Eye (tissue), 1 donor: Measurements from ENCODE around the gene WSB1.
A peak's percentile ranks its signal among the peaks of the same experiment; 100 is the strongest.
"Not testable (repeated sequence)": the region's sequence is repeated elsewhere in the genome, so short reads cannot be mapped to it uniquely, and the experiment has no call there.

Experiments
- DNase-seq: peaks from one replicate; pipeline ENCODE4 v3.0.0-alpha.2; 2015

The WSB1 gene, protein sequence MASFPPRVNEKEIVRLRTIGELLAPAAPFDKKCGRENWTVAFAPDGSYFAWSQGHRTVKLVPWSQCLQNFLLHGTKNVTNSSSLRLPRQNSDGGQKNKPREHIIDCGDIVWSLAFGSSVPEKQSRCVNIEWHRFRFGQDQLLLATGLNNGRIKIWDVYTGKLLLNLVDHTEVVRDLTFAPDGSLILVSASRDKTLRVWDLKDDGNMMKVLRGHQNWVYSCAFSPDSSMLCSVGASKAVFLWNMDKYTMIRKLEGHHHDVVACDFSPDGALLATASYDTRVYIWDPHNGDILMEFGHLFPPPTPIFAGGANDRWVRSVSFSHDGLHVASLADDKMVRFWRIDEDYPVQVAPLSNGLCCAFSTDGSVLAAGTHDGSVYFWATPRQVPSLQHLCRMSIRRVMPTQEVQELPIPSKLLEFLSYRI

DNA sequence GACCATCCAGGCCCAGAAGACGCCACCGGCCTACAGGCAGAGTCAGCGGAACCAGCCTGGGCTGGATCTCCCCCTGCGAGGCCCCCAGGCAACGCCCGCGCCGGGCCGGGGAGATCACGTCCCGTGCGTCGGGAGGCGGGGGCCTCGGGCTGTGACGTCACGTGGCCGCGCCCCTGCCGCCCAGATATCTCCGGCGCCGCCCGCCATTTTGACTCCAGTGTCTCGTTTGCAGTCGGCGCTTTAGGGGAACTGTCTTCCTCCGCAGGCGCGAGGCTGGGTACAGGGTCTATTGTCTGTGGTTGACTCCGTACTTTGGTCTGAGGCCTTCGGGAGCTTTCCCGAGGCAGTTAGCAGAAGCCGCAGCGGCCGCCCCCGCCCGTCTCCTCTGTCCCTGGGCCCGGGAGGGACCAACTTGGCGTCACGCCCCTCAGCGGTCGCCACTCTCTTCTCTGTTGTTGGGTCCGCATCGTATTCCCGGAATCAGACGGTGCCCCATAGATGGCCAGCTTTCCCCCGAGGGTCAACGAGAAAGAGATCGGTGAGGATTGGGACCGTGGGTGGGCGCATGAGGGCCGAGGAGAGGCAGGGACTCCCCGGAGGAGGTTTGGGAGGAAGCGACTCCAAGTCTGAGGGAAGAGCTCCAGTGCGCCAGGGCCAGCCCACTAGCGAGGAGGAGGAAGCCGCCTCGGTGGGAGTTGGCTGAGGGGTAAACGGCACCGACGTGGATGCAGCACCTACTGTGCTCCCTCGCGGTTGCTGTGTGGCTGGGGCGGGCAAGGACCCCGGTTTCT is at the start of gene WSB1:
TSS of gene WSB1 (plus strand) at position 217 of the 791 bp plus-strand sequence. CDS start at position 499, 282 bp downstream.
- peak; percentile 97 for DNase-seq

DNA sequence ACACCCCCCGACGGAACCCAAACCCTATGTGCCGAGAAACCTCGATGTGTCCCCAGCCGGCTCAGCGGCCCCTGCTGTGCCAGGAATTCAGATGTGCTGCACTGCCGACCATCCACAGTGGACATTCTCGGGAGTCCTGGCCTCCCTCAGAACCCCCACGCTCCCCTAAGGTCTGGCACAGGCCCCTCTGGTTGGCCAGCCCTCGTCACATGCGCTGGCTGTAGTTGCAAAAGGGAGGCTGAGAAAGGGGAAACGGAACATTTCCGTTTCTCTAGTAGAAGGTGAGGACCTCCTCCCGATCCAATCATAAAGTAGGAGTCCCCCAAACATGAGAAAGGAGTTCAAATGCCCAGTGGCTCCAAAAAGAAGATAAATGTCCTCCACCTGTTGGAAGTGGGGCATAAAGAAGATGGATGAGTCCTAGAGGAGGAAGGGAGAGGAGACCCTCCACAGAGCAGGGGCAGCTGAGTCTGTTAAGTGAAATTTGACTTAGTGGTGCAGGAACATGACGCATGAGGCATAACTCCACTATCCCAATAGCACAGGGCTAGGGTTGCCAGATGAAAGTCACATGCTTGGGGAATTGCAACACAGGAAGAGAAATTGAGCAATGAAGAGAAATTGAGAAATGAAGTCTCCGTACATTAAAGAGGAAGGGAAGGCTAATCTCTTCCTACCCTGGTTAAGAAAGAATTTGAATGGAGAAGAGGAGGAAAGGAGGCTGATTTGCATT is 49.3 kb upstream of the WSB1 start:
- DNase-seq, result no peak

DNA sequence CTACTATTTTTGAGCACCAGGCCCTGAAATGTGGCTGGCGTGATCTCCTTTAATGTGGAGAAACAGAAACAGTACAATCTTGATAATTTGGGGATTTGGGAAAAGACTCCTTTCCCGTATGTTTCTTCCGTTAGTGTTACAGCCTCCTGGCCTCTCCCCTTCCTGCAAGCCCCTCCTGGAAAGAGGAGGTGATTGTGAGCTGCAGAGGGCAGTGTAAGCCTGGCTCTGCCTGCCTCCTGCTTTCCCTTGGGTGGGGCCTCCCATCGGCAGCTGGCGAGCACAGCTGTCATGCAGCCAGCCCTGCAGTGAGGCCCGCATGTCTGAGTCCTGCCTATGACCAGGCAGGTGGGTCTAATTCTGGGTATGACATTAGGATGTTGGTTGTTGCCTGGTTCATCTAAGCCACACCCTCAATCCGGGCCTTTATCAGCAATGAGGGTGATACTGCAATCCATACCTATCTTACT is 48.7 kb upstream of the WSB1 start:
- peak; percentile 85 for DNase-seq

DNA sequence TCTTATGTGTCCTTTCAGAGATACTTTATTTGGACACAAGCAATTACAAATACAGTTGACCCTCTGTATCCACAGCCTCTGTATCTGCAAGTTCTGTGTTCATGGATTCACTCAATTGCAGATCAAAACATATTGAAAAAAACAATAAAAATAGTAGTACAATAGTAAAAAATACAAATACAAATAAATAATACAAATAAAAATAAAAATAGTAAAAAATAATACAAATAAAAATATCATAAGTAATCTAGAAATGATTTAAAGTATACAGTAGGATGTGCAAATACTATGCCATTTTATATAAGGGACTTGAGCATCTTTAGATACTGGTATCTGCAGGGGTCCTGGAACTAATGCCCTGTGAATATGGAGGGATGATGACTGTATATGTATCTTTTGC is 47.4 kb upstream of the WSB1 start:
- no peak for DNase-seq

DNA sequence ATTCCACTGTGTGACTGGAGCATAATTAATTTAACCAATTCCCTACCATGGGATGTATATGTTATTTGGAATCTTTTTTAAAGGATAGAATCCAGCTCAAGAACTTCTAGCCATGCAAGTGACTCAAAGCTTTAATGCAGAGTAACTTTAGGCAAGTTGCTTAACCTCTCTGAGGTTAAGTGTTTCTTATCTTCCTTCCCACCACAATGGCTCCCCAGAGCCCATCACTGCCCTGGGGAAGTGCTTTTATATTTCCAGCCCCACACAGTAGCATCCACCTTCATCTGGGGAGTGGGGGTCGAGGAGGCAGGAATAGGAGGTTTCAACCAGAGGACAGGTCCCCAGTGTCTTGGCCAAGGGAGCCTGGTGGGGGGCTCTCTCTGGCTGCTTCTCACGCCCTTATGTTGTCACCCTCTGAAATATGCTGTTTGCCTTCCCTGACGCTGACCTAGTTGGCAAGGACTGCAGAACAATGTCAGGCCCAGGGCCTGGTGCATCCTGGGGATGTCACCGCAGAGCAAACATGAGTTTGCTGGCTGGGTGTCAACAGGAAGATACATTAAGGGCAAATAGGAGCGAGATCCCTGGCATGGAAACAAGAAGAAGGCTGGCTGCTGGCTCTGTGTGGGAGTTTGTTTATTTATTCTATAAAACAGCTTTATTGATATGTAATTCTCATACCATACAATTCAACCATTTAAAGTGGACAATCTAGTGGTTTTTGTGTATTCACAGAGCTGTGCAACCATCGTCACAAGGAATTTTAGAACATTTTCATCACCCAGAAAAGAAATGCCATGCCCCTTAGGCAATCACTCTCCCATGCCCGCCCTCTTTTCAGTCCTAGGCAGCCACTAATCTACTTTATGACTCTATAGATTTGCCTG is 46.6 kb upstream of the WSB1 start:
- DNase-seq, result no peak

DNA sequence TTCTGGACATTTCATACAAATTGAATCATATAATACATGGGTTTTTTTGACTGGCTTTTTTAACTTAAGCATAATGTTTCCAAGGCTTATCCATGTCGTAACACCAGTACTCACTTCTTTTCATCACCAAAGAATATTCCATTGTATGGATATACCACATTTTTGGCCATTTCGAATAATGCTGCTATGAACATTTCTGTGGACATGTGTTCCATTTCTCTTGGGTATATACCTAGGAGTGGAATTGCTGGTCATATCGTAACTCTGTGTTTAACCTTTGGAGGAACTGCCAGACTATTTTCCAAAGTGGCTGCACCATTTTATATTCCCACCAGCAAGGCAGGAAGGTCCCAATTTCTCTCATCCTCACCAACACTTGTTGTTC is 46.0 kb upstream of the WSB1 start:
- DNase-seq, result no peak

DNA sequence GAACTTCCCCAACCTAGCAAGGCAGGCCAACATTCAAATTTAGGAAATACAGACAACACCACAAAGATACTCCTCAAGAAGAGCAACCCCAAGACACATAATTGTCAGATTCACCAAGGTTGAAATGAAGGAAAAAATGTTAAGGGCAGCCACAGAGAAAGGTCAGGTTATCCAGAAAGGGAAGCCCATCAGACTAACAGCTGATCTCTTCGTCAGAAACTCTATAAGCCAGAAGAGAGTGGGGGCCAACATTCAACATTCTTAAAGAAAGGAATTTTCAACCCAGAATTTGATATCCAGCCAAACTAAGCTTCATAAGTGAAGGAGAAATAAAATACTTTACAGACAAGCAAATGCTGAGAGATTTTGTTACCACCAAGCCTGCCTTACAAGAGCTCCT is 43.1 kb upstream of the WSB1 start:
- not testable (repeated sequence) for DNase-seq

DNA sequence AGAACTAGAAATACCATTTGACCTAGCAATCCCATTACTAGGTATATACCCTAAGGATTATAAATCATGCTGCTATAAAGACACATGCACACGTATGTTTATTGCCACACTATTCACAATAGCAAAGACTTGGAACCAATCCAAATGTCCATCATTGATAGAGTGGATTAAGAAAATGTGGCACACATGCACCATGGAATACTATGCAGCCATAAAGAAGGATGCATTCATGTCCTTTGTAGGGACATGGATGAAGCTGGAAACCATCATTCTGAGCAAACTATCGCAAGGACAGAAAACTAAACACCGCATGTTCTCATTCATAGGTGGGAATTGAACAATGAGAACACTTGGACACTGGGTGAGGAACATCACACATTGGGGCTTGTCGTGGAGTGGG is 39.1 kb upstream of the WSB1 start:
- not testable (repeated sequence) for DNase-seq

DNA sequence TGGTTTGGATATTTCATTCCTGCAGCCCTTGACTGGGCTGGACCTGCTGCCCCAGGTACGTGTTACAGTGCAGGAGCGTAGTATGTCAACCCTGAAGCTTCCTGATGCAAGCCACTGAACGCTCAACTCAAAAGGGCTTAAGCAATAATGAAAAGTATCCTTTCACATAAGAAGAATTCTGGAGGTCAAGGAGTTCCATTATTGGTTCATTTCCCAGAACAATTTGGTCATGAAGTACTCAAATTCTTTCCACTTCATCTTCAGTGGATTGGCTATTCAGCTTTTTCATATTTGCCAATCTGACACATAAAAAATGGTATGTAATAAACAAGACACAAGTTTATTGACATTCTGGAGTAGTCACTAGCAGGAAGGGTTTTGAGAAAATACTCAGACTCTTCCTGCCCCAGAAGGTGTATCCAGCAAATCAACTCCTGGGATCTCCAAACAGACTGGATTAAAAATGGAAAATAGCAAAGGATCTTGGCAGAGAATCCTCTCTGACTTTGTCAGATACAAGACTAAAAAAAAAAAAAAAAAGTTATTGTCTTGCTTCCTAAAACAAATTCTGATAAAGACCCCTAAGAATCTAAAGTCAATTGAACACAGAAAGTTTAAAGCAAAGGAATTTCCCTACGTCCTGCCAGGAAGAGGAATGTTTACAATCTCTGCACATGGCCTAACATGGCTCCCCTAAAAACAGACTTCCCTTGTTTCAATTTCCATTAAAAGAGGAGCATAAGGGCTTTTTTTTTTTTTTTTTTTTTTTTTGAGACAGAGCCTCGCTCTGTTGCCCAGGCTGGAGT is 37.5 kb upstream of the WSB1 start:
- no peak for DNase-seq

DNA sequence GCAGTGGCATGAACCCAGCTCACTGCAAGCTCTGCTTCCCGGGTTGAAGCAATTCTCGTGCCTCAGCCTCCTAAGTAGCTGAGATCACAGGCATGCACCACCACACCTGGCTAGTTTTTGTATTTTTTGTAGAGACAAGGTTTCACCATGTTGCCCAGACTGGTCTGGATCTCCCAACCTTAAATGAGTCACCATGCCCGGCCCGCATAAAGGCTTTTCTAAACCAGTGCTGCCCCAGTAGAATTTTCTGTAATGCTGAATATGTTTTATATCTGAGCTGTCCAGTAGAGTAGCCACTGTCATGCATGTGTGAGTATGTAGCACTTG is 36.9 kb upstream of the WSB1 start:
- no peak for DNase-seq

DNA sequence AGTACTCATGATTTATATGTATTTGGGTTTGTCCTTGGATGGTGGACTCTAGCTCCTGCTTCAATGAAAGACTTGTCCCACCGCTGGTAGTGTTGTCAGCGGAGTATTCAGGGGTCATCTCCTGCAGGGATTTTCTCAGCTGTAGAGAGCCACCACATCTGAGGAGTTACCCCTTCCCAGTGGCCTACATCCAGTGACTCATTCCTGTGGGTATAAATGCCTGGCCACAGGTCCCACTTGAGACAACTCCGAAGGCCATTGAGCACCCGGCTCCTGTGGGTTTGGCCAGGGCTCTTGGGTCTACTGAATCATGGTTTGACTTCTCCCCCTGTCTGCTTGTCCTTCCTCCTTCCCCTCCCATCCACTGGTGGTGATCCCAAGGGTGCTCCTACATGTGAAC is 34.6 kb upstream of the WSB1 start:
- DNase-seq, result no peak

DNA sequence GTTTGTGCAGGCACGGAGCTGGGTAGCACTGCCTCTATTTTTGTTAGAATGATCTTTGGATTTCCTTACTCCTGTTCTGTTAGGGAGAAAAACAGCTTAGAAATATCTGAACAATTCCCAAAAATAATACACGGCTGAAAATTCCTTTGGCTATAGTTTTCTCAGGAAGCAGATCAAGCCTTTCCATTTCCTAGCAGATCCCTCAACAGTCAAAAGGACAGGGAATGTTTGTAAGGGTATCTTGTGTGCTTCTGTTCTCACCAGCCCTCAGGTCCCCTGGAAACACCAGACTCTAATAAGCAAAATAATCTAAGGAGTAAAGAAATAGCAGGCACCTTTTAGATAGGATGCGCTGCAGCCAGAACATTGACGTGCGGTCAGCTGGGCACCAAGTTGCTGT is 30.5 kb upstream of the WSB1 start:
- DNase-seq, result no peak

DNA sequence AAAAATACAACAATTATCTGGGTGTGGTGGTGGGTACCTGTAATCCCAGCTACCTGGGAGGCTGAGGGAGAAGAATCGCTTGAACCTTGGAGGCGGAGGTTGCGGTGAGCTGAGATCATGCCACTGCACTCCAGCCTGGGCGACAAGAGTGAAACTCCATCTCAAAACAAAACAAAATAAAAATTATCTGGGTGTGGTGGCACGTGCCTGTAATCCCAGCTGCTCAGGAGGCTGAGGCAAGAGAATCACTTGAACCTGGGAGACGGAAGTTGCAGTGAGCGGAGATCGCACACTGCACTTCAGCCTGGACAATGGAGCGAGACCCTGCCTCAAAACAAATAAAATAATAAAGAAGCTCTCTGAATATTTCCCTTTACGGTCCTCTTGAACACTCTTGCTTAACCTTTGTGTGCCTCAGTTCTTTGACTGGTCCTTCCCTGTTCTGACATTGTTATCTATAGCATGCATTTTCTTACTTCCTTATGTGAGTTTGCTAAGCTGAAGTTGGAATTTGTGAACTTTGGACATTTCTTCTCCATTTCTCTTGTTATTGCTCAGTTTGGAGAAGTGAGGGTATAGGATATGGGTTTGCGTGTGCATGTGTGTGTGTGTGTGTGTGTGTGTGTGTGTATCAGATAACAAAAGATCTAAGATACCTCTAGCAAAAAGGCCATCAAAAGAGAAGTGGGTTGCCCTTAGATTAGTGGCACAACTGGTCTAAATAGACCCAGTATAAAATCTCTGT is 29.7 kb upstream of the WSB1 start:
- DNase-seq, result no peak

DNA sequence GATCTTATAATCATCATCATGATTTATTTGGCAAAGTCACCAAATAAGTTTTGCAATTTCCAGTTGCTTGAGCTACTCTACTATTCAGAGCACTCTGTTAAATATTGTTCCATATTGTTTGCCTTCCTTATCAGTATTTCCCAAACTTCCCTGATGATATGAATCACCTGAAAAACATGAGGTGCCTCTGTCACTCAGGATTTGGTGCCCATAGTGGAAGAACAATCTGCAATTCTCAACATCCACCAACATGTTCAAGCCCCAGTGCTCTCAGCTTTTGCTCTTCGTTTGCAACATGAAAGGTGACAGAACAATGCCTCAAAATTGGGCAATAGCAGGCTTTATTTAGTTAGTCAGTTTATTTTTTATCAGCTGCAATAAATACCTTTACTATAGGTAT is 28.6 kb upstream of the WSB1 start:
- DNase-seq, result no peak

DNA sequence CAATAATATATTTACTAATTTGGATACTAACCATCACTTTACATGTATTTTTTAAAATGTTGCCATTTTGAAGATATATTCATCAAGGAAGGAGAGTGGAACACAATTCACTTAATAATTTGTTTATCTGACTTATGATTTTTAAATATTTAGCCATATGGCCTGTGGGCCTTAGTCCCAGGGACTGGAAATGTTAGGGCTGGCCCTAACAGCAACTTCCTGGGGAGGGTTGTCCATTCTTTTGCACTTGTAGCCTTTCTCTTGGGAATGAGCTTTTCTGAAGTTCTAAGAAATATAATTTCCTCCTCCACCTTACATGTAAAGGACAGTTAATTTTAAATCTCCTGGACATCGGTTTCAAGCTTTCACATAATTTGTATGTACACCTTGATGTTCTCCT is 27.7 kb upstream of the WSB1 start:
- no peak for DNase-seq

DNA sequence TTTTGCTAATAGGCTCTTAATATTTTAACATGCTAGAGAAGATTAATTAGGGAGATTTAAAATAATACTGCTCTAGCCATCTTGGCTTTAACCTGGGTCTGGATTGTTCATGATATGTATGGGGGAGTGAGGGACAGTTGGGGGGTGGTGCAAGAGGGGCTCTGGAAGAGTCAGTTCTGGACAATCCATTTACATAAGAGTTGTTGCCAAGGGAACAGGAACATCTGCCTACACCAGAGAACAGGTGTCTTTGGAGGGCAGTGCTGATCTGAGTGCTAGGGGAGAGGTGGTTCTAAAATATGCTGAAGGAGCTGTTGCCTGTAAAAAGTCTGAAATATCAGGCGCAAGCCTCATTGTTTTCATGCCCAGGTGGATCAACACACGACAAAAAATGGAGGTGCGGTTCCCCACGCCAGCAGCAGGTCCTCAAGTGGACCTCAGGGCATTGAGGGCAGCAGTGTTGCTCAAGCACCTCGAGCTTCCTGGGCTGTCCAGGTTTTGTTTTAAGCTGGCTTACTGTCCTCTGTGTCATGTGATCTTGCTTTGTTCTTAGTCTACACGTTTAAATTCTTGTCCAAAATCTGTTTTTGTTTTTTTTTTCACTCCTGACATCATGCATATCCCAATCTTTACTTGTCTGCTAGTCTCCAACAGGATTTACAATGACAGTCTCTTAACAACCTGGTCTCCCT is 25.4 kb upstream of the WSB1 start:
- DNase-seq, result no peak

DNA sequence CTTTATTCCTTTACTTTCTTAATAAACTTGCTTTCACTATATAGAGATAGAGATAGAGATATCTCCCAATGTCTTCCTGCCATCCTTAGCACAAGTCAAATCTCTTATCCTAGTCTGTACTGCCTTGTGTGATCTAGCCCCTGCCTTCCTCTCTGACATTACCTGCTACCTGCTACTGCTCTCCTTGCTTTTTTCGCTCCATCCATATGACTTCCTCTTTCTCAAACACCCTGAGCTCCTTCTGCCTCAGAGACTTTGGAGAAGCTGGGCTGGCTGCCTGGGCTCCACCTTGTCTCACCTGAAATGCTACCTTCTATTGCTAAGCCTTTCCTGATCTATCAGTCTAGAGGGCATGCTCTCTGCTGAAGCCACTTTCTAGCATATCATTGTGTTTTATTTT is 24.7 kb upstream of the WSB1 start:
- DNase-seq, result no peak

DNA sequence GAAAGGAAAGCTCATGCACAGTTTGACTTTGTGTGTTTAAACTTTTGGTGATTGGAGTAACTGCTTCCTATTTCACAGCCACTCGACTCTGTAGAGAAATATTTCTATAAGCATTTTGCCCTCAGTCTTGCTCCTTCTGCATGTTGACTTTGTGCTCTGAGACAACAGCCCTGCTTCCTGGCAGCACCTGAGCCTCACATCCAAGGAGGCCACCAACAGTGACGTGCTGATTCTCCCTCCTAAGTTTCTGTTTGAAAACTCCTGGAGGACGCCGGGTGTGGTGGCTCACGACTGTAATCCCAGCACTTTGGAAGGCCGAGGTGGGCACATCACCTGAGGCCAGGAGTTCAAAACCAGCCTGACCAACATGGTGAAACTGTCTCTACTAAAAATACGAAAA is 23.9 kb upstream of the WSB1 start:
- no peak for DNase-seq

DNA sequence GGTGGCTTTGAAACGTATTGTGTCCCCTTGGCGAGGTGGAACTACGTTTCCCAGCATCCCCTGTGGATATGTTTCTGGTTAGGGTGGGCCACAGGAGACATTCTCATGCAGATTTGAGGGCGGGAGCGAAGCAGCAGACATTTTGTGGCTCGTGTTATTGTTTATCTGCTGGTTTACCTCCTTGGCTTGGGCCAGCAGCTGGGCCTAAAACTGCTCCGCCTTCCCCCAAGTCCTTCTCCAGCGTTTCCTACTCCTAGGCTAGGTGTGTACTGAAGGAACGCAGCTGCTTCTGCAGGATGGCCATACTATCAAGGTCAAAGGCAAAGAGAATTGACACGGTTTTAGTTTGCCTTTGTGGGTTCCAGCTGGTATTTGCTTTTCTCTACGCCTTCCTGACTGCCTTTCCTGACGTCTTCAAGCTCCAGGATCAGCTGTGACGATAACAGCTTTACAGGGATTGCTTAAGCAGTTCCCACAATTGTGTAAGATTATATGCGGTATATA is 17.2 kb upstream of the WSB1 start:
- DNase-seq, result peak; percentile 26

DNA sequence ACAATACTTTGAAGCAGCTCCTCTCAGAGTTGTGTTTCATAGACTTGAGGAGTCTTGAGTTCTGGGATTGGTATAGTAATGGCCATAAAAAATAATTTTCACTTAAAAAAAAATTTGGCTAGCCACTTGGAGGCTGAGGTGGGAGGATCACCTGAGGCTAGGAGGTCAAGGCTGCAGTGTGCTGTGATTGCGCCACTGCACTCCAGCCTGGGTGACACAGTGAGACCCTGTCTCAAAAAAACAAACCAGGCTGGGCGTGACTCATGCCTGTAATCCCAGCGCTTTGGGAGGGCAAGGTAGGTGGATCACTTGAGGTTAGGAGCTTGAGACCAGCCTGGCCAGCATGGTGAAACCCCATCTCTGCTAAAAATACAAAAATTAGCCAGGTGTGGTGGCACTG is 14.8 kb upstream of the WSB1 start:
- DNase-seq, result not testable (repeated sequence)
